ENCODE data around the gene MELK. TPM values are rescaled to one million over a fixed set of nuclear protein-coding genes. Genes with fewer than 3 reads are reported as not detected.

The MELK gene
- total RNA-seq, 1 donor from 2014 or later = 1.2 TPM

- Mint-ChIP-seq H3K4me3 (no peak overlapping the region), H3K4me1 (no peaks in the 10 kb centered on the region), H3K27me3 (no peaks in the 10 kb centered on the region), H3K36me3 (ENCODE audit: low read depth) (peaks cover 6% of the 10 kb centered on the region), H3K9me3 (peaks cover 28% of the 10 kb centered on the region), H3K27ac (no peak overlapping the region)
- ATAC-seq (ENCODE audit: low read depth) = no peak
- no peak for DNase-seq
- intact Hi-C loops (cut with micrococcal nuclease) = no loop called here
- no peak for TF ChIP-seq CTCF (IDR thresholded peaks at IDR 0.05)
- ChIA-PET CTCF (no interaction called here), POLR2A (no interaction called here)
Observed at GRCh38 chr9:36698984-36699383, 126.3 kb downstream of the MELK start.

DNA sequence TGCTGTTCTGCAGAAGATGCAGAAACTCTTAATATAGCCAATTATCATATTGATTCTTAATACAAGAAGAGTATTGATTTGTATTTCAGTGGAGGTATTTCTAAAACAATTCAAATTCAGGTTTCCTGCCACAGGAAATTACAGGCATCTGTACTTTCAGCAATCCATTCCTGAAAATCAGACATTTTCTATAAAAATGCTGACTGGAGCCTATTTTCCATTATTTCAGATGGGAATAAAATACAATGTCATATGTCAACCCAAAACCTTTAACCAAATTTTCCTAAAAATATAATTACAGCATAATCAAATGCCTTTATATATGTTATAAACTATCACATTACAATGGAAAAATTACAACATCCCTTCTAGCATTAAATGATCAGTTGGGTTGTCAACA, 131.5 kb downstream of the MELK start:
- H3K9me3 Mint-ChIP-seq = peaks cover 13% of the 10 kb centered on the region
- no peak overlapping the region for H3K27ac Mint-ChIP-seq
- no peak for ATAC-seq (ENCODE audit: low read depth)
- peaks cover 2% of the 10 kb centered on the region for H3K4me1 Mint-ChIP-seq
- ChIA-PET POLR2A (no interaction called here), CTCF (no interaction called here)
- H3K27me3 Mint-ChIP-seq = no peaks in the 10 kb centered on the region
- H3K36me3 Mint-ChIP-seq (ENCODE audit: low read depth) = peaks cover 4% of the 10 kb centered on the region
- TF ChIP-seq CTCF (IDR thresholded peaks at IDR 0.05) = no peak
- intact Hi-C loops (cut with micrococcal nuclease) = no loop called here
- H3K4me3 Mint-ChIP-seq = no peak overlapping the region
- DNase-seq = no peak

DNA sequence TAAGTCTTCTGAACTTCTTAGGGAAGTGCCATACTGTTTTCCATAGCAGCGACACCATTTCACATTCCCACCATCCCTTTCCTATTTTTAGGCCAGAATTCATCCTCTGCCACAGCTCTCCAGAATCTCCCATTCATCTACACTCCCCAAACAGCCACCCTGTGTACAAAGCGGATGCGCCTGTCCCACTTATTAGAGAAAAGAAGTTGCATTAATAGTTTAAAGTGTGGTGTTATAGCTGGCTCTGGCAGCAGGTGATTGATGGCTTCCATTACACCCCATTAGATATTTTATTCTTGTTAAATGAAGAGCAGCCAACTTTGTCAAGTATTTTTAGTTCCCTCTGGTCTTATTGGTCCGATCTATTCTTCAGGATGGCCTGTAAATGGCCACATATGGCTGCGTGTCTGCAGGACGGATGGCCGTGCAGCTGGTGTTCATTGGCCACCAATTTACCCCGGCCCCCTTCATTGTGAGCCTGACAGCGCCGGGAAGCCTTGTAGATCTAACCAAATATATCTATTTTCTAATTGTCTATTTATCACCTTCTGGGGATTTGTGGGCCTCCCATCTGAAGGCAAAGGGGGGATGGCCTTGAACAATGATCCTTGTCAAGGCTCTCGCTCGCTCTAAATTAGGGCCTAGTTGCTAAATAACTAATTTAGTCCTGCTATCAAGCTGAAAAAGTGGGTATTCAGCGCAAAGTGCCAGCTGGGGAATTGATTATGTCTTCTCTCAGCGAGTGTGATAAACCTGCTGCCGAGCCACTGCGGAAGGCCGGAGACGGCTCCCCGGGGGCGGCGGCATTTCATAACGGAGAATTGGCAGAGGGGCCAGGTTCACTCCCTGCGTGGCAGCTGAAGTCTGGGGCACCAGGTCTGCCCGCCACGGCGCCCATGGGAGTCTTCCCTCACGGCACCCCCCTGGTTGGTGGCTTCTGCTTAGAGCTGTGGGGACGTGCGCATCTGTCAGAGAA, 141.1 kb downstream of the MELK start:
- CTCF ChIA-PET = no interaction called here
- POLR2A ChIA-PET = no interaction called here
- no peaks in the 10 kb centered on the region for H3K27me3 Mint-ChIP-seq

GRCh38 chr9:36716496-36716895, 143.8 kb downstream of the MELK start:
- H3K36me3 Mint-ChIP-seq (ENCODE audit: low read depth) = no peaks in the 10 kb centered on the region
- intact Hi-C loops (cut with micrococcal nuclease) = no loop called here
- H3K27ac Mint-ChIP-seq = no peak overlapping the region
- no peak for DNase-seq
- ChIA-PET CTCF (no interaction called here), POLR2A (no interaction called here)
- no peak for TF ChIP-seq CTCF (IDR thresholded peaks at IDR 0.05)
- H3K4me1 Mint-ChIP-seq = peaks cover 4% of the 10 kb centered on the region
- ATAC-seq (ENCODE audit: low read depth) = no peak
- no peaks in the 10 kb centered on the region for H3K9me3 Mint-ChIP-seq
- no peaks in the 10 kb centered on the region for H3K27me3 Mint-ChIP-seq
- no peak overlapping the region for H3K4me3 Mint-ChIP-seq

More for the DNA sequence above, 141.1 kb downstream of the MELK start:
- Mint-ChIP-seq H3K27ac (no peak overlapping the region), H3K9me3 (no peaks in the 10 kb centered on the region), H3K36me3 (ENCODE audit: low read depth) (no peaks in the 10 kb centered on the region), H3K4me1 (peaks cover 3% of the 10 kb centered on the region), H3K4me3 (no peak overlapping the region)
- no peak for TF ChIP-seq CTCF (IDR thresholded peaks at IDR 0.05)
- ATAC-seq (ENCODE audit: low read depth) (no peak), DNase-seq (no peak)
- intact Hi-C loops (cut with micrococcal nuclease) = no loop called here

- intact Hi-C loops (cut with micrococcal nuclease) = no loop called here
- Mint-ChIP-seq H3K9me3 (no peaks in the 10 kb centered on the region), H3K27me3 (no peaks in the 10 kb centered on the region), H3K4me1 (peaks cover 4% of the 10 kb centered on the region), H3K36me3 (ENCODE audit: low read depth) (no peaks in the 10 kb centered on the region), H3K27ac (no peak overlapping the region), H3K4me3 (no peak overlapping the region)
- no peak for ATAC-seq (ENCODE audit: low read depth)
- POLR2A ChIA-PET = no interaction called here
- no peak for TF ChIP-seq CTCF (IDR thresholded peaks at IDR 0.05)
- no peak for DNase-seq
- CTCF ChIA-PET = no interaction called here
Observed at GRCh38 chr9:36717276-36717675, 144.6 kb downstream of the MELK start.

Measured in activated B cell treated with CpG ODN at 0.5 μM for 24 hours (primary cell).